ENCODE results near the gene HOXD13.

Gene HOXD13

DNA sequence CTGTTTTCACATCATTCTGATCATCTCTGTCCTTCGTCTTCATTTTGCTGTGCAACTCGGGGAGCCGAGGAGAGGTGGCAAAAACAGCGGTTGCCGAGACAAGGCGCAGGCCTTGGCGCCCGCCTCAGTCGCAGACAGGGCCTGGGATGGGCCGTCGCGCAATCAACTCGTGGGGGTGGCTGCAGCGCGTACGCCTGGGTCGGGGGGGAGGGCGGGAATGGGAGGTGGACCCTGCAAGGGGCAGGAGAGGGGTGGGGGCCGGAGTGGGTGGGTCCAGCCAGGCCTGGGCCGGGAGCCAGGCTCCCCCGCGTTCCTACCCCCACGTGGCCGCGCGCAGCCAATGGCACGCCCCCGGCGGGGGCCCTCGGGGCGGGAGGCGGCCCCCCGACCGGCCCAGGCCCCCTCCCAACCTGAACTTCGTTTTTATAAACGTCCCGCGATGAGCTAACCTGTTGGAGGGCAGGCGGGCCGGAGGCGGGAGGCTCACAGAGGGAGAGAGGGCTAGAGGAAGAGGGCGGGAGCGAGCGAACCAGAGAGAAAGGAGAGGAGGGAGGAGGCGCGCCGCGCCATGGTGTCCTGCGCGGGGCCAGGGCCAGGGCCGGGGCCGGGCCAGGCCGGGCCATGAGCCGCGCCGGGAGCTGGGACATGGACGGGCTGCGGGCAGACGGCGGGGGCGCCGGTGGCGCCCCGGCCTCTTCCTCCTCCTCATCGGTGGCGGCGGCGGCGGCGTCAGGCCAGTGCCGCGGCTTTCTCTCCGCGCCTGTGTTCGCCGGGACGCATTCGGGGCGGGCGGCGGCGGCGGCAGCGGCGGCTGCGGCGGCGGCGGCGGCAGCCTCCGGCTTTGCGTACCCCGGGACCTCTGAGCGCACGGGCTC lies at the start of gene HOXD13:
HOXD13 (plus strand) TSS at position 452 of the 875 bp plus-strand sequence; CDS start at position 622, 170 bp downstream.
- peak; percentile 83 for DNase-seq

DNA sequence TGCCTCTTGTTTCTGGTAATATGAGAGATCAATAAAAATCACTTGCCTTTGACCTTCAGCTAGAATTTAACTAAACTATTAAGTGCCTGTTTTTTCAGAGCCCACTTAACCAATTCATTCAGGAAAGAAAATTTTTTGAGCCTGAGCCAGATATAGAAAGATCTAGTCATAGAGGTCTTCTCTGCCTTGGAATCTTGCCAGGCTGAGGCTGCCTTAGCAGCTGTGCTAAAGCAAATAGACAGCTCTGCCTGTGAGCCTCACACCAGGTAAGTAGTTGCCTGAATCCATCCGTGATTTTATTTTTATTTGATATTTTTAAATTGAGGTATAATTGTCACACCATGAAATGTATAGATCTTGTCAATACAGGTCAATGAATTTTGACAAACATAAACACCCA lies 36.1 kb upstream of the HOXD13 start:
- peak; percentile 84 for DNase-seq

DNA sequence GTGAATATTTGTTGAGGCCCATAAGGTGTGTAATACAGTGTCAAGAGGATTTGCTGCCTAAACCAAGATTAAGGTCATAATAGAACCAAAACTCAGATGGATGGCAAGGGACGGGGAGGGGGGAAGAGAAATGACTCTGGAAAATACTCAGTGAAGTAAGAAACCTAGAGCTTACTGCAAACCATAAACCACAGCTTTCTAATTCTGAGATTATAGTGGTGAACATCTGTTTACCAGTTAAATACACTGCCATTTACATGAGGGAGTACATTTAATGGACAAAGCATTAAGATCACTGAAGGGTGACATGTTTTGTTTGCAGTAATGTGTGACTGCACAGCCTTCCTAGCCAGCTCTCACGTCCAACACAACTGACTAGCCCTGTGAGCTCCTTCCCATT lies 28.6 kb upstream of the HOXD13 start:
- peak; percentile 99 for DNase-seq

DNA sequence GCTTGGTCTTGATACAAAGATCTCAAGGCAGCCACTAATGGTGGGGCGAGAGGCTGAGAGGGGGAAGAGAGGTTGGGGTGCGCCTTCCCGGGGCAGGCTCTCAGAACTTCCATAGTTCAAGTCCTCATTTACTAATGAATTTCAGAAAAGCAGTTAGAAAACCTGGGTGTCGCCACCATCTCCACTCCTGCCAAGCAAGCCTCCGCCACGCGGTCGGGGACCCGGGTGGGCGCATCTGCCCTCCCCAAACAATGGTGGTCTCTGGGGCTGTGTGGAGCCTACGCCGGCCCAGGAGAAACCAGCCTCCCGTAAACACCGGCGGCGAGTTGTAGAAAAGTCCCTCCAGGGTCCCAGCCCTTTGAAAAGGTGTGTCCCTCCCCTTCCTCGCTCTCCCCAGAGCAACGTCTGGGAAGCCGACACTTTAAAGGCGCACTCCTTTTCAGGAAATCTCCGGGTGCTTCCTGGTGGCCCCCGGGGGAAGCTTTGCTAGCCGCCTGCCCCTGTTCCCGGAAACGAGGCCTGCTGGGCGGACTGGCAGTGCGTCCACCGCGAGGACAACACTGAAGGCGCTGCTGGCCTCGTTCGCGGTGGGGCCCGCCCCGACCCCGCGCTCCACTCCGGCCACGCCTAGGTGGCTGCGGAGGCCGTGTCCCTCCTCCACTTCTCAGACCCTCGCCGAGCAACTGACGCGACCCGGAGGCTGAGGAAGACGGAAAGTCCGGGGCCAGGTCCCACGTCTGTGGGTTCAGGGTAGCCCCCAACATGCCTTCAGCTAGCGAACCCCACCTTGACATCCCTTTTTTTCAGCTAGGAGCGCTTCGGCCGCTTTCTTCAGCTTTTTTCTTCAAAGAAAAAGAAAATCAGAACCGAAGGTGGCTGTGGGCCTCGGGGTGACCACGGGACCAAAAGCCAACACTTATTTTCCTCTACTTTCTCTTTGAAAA lies 25.6 kb upstream of the HOXD13 start:
- no peak for DNase-seq

DNA sequence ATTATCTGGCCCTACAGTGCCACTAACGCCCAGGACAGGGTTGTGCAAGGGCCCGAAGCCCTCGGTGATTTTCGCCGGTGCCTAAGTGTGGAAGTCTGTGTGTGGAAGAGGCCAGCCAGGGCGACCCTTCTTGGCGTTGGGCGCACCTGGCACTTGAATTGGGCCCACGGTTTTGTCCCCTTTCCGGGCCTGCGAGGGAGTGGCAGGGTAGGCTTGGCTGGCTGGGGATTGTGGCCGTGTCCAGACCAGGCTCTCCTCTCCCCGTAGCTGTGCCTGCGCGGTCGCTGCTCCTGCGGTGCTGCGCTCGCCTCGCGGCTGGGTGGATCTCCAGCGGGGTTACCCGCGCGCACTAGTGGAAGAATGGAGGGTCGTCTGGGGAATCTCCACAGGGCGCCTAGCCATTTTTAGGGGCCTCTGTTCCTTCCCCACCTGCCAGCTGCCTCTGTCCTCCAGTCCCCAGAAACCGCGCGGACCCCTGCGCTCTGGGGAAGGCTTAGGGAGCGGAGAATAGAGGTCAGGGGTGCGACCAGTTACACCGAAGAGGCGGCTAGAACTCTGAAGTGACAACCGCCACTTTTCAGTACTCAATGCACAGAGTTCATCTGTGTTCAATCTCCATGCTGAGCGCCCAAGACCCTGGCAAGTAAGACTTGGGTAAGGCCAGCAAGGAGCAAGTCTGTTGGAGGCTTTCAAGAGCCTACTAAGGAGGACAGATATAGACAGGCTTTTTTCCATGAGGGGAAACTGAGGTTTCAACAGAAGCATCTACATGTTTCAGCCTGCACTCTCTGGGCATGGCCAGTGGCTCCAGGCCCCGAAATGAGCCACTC lies 24.7 kb upstream of the HOXD13 start:
- no peak for DNase-seq

DNA sequence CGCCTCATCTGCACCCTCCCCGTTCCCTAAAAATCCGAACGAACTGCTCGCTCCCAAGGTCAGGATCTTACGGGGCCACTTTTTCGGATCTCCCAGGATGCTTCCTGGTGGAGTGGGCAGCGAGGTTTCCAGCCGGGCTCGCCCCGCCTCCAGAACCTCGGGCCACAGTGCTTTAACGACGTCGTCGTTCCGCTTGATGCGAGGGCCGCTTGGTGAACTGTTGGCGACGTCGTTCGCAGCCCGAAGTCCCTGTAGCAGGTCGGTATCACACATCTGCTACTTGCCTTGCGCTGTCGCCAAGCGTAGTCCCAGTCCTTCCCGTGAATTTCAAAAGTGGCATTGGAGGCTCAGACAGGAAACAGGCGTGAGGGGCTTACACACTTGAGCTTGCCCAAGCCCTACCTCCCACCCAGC lies 24.1 kb upstream of the HOXD13 start:
- no peak for DNase-seq

DNA sequence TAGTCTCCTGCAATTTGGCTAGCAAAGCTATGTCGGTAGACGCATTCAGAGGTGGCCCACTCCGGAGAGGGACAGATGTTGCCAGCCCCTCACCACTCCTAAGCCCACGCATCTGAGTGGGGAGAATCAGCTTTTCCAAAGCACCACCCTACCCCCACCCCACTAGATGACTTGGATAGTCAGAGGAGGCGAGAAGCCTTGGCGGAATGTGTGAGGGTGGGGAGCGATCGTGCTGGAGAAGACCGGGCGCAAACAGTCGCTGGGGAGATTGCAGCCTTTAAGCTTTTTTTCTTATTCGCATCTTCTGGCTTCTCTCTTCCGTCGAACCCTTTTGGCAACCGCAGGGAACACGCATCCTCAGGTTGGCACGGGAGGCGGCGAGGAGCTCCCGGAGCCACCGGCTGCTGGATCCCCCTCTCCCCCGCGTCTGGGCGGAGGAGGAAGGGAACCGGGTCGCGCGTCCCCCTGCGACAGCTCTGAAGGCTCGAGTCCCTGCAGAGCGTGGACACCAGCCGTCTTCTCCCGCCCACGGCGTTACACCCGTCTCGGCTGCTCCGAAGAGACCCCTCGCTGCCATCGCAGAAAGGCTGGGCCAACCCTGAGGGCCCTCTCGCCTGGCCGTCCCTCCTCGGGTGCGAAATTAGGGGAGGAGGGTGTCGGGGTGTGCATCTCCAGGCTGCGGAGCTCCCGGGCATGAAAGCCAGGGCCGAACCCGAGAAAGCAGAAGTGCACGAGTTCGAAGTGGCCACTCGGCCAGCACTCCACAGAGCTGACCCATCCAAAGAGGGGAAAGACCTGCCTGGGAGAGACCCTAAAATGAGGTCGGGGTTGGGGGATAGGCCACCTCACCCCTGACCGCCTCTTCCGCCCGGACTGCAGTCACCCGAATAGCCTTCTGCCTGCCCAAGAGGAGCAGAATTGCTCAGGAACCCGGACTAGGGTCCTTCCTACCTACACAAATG lies 20.9 kb upstream of the HOXD13 start:
- DNase-seq: no peak

DNA sequence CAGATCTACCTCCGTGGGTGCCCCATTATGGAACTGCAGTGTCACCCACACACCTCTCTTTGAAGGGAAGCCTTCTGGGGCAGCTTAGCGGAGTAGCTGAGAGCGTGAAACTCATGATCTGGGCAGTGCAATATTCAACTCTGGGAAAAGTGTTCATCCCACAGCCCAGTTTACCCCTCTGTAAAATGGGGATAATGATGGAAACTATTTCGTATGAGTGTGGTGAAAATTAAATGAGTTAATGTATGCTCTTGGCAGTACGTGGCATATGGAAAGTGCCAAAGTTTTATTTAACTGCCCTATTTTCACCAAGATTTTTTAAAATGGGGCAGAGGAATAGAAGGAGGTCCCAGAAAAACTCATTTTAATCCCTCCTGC lies 20.2 kb upstream of the HOXD13 start:
- DNase-seq: no peak

DNA sequence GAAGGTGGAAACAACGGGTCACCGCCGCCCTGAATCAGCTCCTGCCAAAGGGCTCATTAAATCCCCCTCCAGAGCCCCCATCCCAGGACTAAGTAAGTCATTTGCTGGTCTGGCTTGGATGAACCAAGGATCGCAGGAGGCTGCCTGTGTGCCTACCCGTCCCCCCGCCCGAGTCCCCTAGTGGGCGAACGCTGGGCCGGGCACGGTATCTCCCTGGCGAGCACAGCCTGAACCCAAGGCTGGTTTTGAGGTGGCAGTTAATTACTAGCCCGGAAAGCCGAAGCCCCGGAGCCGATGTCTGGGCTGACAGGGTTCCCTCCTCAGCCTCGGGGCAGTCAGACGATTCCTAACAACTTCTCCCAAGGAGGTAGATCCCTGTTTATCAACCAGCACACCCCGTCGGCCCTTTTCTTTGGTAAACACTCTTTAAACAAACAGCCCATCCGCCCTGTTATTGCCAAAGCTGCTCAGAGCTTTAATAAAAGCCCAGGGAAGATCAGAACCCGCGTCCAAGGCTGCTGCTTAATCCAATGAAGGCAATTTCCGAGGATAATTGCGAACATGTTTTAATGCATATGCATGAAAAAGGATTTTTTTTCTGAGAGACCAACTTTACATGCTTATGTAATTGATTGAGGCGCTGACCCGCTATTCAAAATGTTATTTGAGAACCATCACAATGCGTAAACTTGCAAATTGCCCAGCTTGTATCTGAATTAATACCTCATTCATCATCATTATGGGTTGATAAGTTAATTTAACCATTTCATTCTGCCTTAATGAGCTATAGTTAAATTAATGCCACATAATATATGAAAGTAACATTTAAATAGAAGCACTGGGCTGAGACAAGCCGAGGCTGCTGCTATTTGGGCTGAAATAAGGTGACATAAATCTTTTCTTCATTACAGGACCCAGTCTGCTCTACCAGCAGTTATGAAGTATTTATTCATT lies 19.3 kb upstream of the HOXD13 start:
- DNase-seq: peak; percentile 83

DNA sequence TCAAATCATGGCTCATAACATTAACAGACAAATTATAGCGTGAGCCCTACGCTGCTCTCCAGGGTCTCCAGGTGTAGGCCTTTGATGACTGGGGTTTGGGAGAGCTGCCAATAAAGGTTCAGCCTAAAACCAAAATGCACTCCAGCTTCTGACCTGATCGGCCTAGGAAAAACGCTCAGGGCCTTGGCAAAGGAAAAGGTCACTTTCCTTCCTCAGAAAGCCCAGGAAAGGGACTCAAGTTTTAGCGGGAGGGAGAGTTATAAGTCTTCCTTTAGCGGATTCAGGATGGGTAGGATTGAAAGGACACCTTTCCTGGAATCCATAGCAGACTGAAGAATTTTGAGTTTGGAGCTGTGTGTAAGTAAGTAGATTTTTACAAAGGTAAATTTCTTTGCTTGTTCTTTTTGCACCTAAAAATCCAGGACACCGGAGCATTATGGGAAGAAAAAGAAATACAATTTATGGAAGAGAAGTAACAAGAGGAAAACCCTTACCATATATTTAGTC lies 17.5 kb upstream of the HOXD13 start:
- no peak for DNase-seq

DNA sequence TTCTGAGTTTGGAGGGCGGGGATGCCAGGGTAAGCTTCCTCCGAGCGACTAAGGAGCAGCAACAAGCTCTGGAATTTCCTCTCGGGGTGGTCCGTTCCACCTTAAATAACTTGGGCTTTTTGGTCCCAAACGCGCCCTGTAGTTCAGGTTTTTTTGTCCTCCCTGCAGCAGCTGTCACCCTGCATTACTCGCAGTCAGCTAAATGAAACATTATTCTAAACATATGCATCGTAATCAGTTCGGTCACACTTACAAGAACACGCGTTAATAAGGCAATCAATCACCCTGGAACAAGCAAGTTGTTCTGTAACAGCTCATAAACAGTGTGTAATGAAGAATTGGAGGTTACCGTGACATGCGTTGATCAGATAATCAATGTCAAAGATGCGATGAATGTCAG lies 17.0 kb upstream of the HOXD13 start:
- peak; percentile 77 for DNase-seq

DNA sequence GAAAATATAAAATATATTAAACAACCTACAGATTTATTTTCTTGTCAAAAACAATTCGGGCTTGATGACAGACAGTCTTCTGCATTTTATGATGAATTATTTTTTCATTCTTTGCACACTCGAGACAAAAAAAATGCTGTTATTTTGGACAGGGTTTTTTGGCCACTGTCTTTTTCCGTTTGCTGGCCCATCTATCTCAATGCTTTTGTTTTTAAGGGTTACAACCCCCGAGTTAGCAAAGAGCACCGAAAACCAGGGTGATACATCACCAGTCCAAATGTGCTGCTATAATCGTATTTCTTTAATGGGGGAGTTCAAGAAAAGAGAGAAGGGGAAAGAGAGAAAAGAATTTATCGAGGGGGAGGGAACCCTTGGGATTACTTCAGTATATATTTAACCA lies 16.5 kb upstream of the HOXD13 start:
- DNase-seq: no peak

DNA sequence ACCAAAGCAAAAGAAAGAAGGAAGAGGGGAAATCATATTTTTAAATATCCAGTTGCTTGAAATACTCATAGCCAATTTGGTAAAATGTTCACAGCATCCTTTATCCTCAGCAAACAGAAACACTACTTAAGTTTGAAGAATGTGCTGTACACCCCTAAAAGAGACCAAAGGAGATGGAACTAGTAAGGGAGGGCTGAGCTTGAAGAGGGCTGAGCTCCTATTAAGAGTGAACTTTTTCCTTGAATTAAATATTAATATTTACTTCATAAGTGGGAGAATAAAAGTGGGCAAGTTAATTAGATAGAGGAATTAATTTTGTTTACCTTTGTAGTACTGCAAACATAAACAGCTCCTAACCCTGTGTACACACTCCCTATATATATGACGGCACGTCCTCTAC lies 15.7 kb upstream of the HOXD13 start:
- DNase-seq: peak; percentile 55

DNA sequence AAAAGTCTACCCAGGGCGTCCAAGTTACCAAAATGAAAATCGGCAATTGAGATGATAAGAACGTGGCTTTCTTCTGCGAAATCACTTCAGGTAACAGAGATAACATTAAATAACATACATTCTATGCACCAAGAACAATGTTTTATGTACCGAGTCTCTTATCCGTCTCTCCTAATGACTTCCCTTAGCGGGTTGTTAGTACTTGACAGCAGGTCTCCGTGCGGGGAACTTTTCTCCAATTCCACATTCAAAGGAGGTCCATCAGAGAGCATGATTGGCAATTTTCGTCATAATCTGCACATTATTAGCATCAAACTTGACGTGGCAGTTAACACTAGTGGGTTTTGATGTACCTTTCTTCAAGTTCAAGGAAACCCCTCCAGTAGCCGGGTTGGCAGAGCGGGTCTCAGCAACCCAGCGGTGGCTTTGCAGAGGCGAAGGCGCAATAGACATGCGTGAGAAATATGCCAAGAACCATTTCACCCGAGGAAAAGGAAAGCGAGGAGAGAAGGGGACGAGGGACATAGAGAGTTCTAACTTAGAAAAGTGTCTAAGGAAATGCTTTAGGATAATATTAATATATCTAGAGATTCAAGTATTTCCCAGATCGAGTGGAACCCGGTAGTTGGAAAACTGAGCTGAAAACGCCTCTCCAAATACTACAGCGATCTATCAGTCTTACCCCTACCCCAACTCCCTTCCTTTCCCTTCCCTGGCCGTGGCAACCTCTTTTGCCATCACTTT lies 13.8 kb upstream of the HOXD13 start:
- peak; percentile 78 for DNase-seq

DNA sequence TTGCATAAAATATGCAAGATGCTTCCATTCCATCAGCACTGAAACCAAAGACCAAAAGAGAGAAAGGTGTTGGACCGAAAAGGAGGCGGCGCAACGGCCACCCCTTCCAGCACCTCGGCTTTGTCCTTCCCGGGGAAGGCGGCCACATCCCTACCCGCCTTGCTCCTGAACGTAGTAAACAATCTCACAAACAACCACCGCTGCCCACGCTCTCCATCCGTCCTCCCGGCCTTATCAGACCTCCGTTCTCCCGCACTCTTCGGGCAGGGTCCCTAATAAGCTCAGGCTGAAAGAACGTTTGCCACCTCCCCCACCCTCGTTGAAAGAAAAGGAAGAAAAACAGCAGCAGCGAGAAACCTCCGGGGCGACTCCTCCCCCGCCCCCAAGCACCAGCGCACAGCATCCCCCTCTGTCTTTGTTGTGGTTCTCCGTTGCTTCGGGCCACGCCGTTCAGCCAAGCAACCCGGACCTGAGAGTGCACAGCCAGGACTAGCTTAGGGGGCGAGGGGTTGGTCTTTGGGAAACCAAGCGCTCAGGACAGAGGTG lies 13.2 kb upstream of the HOXD13 start:
- DNase-seq: peak; percentile 91

DNA sequence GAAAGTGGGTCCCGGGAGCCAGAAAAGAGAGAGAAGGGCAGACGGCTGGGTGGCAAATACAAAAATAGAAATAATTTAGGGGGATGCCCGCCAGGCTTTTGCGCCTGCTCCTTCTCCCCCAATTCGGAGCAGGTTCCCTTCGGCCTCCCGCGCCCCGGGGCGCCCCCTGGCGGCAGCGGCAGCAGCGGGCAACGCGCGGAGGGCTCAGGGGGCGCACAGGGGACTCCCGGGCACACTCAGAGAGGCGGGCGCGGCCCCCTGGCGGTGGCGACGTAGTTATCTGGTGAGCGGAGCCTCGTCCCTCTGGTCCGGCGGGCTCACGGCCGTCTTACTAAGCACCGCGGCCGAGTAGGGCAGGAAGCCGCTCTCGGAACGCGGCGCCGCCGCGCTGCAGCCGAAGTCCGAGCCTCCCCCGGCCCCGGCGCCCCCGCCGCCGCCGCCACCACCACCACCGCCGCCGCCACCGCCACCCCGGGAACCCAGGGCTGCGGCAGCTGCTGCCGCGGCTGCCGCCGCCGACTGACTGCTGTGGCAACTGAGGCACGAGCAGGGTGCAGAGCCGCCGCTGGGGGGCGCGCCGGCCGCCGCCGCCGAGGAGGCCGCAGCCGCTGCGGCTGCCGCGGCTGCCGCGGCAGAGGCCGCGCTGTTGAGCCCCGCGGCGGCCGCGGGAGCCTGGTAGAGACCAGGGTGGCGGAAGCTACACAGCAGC lies 12.5 kb upstream of the HOXD13 start:
- peak; percentile 97 for DNase-seq

DNA sequence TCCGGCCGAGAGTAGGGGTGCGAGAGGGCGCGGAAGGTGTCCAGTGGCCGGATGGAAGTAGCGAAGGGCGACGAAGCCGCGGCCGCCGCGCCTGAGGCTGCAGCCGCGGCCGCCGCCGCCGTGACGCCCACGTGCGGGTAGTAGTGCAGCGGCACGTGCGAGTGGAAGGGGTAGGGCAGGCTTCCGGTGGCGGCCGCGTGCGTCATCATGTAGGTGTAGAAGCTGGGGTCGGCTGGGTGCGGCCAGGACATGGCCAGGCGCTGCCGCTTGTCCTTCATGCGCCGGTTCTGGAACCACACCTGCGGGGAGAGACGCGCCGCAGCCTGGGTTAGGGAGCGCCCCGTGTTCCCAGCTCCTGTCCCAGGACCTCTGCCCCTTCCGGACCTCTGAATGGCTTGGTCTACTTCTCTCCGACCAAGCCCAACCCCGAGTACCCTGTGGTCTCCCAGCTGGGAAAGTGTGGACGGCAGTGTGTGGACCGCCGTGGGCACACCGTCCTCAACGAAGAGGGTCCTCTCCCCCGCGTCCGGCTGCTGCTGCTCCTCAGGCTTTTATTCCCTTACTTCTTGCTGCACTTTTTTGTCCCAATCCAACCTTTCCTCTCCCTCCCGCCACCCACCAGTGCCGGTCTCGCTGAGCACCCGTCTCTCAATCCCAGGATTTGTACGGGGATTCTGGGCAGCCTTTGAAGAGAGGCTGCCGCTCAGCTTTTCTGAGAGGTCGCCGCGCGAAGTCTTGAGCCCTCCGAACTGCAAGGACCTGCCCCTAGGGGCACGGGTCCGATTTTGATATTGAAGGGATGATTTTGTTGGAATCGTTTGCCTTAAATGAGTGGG lies 11.8 kb upstream of the HOXD13 start:
- DNase-seq: peak; percentile 64
